NT2/D1 (cell line): ENCODE data around the gene HOXB2.

Experiments used
- SUZ12 ChIP-seq: IDR thresholded peaks from 2 replicates; pipeline ENCODE4 v1.6.1; 2011; ENCODE audit not compliant: insufficient read length, insufficient read depth; ENCODE audit errors: extremely low read depth
- YY1 ChIP-seq: IDR thresholded peaks from 2 replicates; pipeline ENCODE4 v1.6.1; 2011; ENCODE audit not compliant: insufficient read length, insufficient read depth

DNA sequence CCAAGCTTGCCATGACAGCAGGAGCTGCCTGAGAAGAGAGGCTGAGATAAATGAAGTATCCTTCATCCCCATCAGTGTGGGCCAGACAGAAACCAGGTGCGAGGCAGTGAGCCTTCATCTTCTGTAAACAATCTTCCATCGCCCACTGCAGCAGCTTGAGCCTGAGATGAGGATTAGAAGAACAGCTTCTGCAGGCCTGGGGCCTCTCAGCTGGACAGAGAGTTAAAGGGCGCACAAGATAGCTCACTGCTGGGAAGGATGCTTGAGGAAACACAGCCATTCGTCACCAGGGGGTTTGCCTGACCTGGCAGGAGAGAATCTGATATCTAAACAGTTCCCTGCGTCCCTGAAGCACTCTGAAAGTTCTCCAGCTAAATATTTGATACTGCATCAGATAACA lies 41.2 kb downstream of the HOXB2 start:
- TF ChIP-seq YY1 (no peak), SUZ12 (no peak)
